NOMO-1 treated with dmso at 0.1 percent for 144 hours (cell line): ENCODE data around the gene SLC10A7.

Experiments
- DNase-seq: peaks from one replicate; lab custom pipeline; 2025; ENCODE audit not compliant: unreplicated experiment; lab: John Stamatoyannopoulos, UW

Gene SLC10A7

DNA sequence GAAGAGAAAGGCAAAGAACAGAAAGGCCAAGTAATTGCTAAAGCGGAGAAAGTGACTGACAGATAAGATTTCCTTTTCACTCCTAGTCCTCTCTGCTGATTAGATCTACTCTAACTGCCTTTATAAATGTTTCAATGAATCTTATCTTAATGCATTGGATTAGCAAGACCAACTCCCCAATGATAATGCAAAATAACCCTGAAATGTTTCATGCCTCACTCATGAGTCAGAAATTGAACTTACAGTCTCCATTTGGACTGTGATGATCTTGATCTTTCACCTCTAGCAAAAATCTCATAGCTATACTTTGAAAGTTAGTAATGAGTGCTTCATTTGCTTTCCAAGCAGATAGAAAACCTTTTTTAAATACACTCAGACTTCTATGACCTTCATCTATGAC lies 26.5 kb downstream of the SLC10A7 start:
- no peak for DNase-seq

DNA sequence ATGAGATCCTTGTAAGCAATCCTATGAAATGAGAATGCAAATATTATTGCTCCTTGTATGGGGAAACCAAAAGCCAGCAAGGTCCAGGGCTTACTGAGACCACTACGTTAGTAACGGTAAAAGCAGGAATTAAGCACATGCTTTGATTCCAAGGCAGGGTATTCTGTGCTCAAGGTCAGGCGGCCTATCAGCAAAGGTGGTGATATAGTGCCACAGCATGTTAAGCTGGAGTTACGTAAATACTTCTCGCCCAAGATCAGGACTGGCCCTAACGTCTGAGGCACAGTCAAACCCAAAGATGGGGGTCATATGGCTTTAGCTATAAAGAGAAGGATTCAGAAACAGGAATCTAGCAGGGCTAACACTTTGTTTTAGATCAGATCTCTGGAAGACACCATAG lies 27.6 kb downstream of the SLC10A7 start:
- no peak for DNase-seq

DNA sequence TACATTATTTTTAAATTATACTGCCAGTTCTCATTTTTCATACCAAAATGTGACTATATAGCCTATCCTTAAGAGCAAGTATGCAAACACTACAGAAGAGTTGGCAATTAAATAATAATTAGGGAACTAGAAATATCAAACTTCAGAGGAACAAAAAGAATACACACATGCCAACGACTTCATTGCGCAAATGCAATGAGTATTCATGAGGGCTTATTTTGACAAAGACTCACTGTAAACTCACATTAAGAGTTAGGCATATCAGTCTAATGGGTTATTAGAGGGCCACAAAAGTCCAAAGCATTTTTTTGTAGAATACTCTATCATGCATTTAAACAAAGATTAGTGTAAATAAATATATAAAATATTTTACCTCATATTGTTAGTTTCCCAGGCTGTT lies 31.6 kb downstream of the SLC10A7 start:
- DNase-seq = no peak

DNA sequence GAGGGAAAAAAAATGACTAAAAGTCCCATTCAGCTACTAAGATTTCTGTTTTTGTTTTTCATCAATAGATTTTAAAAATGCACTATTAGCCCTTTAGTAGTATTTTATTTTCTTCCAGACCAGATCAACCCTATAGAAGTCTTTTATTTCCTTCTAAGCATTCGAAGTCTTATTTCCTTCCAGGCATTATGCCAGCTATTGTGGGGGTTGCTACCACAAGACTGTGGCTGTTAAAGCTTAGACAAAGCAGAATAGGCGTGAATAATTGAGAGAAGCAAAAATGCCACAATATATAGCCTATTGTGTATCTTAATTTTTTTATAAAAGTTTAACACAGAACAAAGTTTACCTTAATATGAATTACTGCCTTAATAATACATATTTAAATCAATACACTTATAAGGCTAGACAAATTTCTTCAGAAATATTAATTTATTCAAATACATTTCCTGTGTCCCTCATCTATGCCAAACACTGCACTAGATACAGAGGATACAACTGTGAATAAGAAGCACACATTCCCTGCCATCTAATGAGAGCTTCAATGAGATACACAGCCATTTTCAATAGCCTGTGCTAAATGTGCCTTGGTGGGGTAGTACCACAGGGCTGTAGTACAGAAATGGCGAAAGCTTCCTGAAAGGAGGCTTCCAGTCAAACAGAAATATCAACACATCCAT lies 33.1 kb downstream of the SLC10A7 start:
- no peak for DNase-seq

DNA sequence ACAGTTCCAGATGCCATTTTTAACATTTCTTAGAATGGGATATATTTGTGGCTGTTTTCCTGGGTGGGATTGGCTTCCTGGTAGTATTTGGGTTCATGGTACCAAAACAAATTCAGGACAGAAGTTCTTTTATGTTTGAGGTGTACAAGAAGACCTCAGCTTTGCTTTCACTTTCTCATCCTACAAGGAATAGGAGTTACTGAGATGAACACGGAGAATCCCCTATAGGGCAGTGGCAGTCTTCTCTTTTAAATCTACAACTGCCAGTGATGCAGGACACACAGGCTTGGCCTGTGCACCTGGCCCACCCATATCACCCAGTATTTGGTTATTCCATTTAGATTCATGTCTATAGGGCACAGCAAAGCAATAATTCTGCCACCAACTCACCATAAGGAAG lies 35.2 kb downstream of the SLC10A7 start:
- no peak for DNase-seq

DNA sequence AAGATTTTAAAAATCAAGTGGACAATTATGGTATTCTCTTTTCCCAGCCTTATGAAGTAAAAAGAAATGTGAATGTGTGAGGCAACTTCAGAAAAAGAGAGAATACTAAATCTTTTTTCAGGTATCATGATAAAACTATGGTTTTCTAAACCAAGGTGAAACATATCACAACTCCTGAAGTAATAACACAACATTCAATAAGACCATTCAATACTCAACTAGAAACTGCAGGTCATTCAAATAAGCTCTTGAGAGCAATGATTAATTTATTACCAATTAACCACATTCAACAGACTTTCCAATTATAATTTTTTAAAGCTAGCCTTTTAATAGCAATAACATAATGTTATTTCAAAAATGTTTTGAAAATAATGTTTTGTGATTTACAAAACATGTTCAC lies 35.8 kb downstream of the SLC10A7 start:
- no peak for DNase-seq

DNA sequence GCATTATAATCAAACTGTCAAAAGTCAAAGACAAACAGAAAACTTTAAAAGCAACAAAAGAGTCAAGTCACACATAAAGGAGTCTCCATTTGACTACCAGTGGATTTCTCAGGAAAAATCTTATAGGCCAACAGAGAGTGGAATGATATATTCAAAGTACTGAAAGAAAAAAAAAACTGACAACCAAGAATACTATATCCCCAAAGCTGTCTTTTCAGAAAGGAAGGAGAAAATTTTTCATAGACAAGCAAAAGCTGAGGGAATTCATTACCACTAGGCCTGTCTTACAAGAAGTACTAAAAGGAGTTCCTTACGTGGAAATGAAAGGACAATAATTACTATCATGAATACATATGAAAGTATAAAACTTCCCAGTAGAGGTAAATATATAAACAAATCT lies 39.0 kb downstream of the SLC10A7 start:
- DNase-seq = no peak

DNA sequence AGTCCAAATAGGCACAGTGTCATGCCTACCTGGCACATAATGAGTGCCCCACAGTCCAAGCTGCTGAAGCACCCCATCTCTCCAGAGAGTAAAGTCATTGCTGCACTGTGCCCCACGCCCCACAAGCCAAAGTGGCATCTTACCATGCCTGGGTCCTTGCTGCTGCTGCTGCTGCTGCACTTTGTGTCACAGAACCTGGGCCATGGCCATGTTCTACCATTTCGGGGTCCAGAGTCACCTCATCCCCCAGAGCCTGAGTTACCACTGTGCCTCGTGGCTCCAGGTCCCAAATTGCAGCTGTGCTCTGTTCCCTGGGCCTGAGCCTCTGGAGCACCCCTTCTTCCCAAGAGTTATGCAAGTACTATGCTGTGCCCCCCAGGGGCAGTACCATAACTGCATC lies 40.5 kb downstream of the SLC10A7 start:
- DNase-seq = no peak

DNA sequence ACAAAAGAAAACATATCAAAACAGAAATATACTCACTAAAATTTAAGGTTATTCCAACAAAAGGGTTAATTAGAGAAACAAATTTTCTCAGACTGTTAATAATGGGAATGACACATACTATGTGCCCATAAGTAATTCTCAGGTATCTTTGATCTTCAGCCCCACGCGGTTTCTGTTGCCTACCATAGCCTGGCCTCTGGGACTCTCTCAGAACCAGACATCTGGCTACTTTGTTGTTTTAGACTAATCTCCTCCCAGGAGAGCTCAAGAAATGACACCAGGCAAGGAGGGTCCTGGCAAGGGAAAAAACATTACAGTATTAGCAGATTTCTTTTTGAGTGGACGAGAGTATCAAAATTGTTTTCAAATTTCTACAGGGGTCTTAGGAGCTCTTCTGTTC lies 43.7 kb downstream of the SLC10A7 start:
- DNase-seq = no peak

DNA sequence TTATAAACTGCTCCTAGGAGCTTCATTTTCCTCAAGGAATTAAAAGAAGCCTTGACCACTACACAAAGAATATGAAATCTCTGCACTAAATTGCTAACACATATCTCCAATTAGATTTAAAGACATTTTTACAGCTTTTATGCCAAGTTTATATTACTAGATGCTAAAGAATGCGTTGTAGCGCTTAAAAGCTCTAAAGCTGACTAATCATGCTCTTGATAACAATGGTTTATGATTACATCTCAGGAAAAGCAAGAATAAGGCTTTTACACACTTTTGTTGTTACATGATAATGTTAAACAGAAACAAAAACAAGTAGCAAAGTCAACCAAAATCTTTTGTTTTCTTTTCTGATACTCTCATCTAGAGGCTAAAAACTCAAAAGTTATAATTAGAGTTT lies 44.7 kb downstream of the SLC10A7 start:
- no peak for DNase-seq

DNA sequence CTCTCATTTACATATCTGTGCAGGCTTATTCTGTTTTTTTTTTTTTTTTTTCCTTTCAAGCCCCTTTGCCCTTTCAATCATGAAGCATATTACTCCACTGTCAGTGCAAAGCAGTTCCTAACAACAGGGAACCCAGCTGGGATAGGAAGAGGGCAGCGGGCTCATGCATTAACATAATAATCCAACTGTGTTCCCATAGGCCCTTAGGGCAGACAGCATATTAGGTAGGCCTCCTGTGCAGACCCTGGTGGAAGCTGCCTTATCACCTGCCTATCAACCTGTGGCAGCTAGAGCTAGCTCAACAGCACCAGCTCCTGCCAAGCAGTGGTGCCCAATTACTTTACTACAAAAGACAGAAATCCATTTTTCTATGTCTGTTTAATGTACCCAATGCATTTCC lies 49.3 kb downstream of the SLC10A7 start:
- DNase-seq = no peak

DNA sequence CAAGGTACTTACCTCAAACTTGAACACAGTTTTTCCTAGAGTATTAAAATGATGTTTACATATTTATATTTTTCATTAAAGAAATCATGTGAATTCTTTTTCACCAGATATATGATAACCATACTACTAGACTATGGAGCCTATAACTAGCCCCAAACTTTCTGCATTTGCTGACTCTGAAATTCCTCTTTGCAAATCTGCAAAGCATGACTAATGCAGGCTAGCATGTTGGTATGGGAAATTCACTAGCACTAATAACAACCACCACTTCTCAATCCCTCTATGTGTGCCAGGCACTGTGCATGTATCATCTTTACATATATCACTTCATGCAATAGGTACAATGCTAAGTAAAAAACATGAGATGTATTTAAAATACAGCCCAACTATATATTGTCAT lies 51.1 kb downstream of the SLC10A7 start:
- DNase-seq = no peak

DNA sequence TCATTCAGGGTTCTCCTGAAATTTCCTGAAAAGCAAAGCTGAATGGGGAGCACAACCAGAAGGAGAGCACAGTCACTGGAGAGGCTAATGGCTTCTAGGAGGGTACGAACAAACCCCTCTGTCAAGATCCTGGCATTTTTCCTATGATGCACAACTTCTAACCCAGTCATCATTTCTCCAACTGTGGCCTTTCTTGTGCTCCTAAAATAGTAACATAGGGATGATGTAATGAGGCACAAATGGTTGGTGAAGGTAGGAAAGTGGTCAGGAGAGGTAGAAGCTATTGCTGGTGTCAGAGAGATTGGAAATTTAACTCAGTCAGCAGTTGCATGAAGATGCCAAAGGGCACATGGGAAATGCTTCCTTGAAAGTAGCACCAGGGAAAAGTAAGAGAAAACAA lies 52.7 kb downstream of the SLC10A7 start:
- DNase-seq = no peak

DNA sequence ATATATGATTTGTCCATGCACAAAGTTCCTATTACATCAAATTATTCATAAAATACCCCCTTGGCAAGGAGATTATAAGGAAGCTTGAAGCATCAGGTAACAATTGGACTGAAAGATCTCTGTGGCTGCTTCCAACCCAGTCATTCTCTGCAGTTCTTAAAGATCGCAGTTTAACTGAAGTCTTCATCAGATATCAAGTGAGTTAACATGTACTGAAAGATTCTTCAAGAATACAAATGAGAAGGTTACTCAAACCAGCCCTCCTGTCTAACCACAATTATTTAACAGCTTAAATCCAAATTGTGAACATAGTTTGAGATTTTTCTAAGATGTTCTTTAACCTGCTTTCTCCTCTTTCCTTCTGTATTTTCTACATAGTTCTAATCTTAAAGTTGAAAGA lies 56.1 kb downstream of the SLC10A7 start:
- no peak for DNase-seq

DNA sequence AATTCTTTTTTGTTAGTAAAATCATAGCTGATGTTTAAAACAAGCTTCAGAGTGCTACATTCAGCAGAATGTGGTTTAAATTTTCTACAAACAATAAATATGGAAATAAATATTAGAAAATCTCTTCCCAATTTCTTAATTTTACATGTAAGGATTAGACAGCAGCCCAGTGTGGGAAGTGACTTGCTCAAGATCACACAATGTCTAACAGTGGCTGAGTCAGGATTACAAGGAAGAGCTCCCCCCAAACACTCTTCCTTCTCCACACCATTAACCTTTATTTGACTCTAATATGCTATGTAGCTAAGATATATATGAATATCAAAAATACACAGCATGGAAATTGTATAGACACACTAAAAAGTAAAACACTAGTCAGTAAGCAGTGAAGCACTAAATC lies 59.5 kb downstream of the SLC10A7 start:
- no peak for DNase-seq

DNA sequence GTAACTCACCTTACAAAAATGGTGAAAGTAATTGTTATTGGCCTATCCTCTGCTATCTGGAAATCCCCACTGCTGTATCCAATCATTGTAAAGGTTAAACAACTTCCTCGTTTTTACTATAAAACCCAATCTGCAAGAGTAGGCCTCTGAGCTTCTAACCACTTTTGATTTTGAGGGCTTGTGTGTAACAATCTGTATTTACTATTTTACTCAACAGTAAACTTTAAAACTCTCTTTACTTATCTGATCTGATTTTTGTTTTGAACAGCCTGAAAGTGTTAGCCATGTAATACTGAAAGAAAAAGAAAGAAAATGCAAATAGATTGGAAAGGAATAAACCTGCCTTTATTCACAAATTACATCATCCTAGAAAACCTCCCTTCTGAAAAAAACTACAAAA lies 63.1 kb downstream of the SLC10A7 start:
- DNase-seq = no peak

DNA sequence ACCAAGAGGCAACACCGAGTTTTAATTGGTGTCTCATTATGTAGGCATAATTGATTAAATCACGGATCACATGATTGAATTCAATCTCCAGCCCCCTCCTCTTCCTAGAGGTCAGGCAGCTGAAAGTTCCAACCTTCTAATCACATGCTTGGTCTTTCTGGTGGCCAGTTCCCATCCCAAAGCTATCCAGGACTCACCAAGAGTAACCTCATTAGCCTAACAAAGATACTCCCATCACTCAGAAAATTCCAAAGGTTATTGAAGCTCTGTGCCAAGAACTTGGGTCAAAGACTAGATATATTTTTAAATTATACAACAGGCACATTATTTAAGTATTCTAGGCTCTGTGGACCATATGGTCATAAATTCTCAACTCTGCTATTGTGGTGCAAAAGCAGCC lies 65.1 kb downstream of the SLC10A7 start:
- DNase-seq = no peak

DNA sequence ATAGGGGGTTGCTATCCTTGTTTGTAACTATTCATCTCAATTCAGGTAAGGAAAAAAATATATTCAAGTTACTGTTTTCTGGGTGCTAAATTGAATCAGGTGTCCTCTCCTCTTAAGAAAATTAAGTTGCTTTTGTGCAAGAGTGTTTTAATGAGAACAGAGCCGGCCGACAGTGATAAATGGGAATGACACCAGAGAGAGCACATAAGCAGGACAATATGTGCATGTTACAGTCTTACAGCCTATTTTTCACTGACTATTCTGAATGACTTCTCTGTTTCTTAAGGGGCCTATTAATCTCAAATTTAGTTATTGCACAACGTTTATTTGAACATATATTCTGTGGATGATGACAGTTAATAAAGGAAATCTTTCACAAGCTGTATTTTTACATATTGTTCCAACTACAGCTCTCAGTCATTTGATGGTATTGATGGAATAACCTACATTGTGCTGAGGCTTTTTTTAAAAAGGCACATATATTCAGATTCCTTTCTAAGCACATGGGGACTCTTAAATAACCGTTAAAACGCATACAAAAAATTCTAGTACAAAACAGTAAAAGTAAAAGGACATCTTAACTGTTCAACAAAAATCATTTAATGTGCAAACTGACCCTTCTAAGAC lies 68.4 kb downstream of the SLC10A7 start:
- no peak for DNase-seq

DNA sequence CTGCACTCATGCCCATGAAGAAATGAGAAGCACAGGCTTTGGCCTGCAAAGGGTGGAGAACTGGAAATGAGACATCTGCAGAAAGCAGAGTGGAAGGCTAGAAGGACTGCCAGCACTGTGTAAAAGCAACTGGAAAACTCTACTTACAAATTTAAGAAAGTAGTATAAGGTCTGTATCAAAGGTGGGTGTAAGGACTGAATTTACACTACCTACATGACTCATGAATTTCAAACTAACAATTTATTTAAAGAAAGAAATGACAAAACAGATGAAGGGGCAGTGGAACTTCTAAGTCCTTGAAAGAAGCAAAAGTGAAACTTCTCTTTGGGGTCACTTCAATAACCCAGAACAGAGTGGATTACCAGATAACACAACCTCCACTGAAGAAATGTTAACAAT lies 71.2 kb downstream of the SLC10A7 start:
- no peak for DNase-seq

DNA sequence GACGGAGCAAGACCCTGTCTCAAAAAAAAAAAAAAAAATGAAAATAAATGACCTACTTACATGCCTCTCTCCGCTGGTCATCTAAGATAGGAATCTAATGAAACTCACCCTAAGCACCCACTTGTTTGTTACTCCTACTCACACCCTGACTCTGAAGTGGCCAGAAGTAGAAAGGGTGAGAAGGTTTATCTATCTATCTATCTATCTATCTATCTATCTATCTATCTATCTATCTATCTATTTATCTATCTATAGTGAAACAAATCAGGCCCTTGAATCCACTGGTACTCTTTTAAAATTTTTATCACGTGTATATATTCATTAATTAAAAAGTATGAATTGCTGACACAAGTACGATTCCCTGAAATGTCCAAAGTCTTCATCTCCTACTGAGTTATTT lies 75.2 kb downstream of the SLC10A7 start:
- DNase-seq = no peak

DNA sequence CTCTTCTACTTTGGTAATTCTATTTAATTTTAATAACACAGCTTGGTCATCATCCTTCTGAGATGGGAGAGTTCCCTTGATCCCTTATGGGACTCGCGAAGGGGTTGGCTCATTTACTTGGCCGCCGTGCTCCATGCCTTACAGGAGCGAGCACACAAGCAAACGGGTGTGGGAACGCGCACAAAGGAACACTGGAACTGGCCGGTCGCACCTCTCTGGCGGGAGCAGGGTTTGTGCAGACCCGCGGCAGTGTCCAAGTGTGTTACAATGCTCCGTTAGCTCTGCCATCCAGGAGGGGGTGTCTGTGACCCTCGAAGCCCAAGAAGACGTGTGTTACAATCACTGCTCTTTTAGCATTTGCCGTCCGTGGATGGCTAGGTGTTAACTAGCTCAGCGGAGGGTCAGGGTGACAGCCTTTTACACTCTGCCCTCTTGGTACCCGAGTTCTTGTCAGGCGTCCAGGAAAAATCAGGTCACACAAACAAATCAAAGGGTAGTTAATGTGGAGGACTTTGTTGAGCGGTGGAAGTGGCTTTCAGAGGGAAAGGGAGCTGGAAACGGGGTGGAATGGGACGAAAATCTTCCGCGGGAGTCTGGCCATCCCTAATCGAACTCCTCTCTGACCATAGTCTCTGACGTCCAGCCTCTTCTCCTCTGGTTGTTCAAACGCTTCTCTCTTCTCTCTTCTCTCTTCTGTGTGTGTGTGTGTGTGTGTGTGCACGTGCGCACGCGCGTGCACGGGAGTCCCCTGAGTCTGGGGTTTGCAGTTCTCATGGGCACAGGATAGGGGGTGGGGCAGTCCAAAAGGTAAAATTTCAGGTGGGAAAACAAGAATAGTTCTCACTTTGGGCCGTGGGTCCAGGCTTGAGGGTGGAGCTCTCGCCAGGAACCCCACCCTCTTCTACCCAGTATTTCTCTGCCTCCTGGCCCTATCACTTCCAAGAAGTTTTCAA lies 76.3 kb downstream of the SLC10A7 start:
- DNase-seq = no peak

DNA sequence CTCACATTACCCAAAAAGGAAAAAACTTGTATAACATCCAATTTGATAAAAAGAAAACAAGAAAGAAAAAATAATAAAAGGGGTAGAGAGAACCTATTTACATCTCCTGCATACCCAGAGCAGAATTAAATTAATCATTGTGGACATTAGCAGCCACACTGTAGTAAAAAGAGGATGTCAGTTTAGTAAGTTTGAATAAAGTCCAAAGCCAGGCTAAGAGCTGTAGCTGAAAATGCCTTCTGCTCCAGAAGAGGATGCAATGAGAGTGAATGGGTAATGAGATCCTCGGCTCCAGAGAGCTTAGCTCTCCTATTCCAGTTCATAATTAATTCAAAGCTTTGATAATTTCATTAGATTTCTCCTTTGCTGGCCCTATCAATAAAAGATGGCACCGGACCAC lies 78.2 kb downstream of the SLC10A7 start:
- no peak for DNase-seq
